ENCODE data around the gene KYAT1. TPM values are rescaled to one million over a fixed set of nuclear protein-coding genes. Genes with fewer than 3 reads are reported as not detected.

The KYAT1 gene
- total RNA-seq, 4 donors from 2014 or later: 1.6 to 3.5 TPM; not detected in 2

DNA sequence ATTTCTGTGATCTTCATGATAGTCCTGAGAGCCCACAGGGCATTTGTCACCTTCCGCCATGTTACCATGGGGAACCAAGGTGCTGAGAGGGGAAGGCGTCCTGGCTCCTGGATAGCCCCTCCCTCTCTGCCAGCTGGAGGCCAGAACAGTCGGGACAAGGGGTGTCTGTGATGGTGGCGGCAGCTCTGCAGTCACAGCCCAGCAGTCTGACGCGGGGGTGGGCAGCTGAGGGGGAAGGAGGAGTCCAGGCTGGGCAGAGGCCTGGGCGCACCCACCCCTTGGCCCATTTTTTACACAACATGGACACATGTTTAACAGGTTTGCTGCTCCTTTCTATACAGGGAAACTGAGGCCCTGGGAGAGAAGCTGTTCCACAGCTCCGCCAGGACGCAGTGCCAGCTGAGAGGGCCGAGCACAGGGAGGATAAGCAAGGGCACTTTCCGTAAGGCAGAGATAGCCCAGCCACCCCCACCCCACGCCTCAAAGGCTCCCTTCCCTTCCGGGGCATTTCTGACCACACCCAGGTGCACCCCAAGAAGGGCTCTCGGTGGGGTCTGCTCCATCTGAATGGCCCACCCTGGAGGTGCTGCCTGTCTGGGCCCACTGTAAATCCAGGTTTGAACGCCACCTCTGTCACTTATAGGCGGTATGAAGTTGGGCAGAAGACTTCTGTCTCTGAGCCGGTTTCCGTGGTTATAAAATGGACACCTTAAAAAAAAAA lies 17.3 kb upstream of the KYAT1 start:
- Histone ChIP-seq H3K27ac (peak overlapping the region; percentile 30 to 53 (median 48)), H3K4me1 (peaks cover 21 to 41% (median 22%) of the 10 kb centered on the region in 4 donors), H3K9me3 (no peaks in the 10 kb centered on the region), H3K36me3 (peaks cover 0 to 16% (median 4%) of the 10 kb centered on the region in 4 donors), H3K4me3 (no peak overlapping the region), H3K27me3 (no peaks in the 10 kb centered on the region)
- TF ChIP-seq EP300 (IDR thresholded peaks at IDR 0.05; ENCODE audit: low read depth) (no peak), POLR2A (IDR thresholded peaks at IDR 0.05) (no peak), POLR2AphosphoS5 (IDR thresholded peaks at IDR 0.05) (no peak)
- TF ChIP-seq, protein P1, sequence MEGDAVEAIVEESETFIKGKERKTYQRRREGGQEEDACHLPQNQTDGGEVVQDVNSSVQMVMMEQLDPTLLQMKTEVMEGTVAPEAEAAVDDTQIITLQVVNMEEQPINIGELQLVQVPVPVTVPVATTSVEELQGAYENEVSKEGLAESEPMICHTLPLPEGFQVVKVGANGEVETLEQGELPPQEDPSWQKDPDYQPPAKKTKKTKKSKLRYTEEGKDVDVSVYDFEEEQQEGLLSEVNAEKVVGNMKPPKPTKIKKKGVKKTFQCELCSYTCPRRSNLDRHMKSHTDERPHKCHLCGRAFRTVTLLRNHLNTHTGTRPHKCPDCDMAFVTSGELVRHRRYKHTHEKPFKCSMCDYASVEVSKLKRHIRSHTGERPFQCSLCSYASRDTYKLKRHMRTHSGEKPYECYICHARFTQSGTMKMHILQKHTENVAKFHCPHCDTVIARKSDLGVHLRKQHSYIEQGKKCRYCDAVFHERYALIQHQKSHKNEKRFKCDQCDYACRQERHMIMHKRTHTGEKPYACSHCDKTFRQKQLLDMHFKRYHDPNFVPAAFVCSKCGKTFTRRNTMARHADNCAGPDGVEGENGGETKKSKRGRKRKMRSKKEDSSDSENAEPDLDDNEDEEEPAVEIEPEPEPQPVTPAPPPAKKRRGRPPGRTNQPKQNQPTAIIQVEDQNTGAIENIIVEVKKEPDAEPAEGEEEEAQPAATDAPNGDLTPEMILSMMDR (IDR thresholded peaks at IDR 0.05): no peak
- 85% methylated on average over 18 of the region's 18 CpGs; no CpG with 5 or more reads in 1 of the 2 donors for whole genome bisulfite sequencing, 2 donors (ENCODE audit: low coverage in 1 of 2)
- intact Hi-C loops (cut with DNase I; ENCODE audit: low total_unique reads) (no loop called here), in situ Hi-C loops (cut with MboI; ENCODE audit: low pct_ligation_motif_present in 1 of 4, low pct_unique_long_range_greater_than_20kb in 1 of 4, low sequenced_read_pairs in 3 of 4) (no loop called here)
- DNase-seq: no peak

DNA sequence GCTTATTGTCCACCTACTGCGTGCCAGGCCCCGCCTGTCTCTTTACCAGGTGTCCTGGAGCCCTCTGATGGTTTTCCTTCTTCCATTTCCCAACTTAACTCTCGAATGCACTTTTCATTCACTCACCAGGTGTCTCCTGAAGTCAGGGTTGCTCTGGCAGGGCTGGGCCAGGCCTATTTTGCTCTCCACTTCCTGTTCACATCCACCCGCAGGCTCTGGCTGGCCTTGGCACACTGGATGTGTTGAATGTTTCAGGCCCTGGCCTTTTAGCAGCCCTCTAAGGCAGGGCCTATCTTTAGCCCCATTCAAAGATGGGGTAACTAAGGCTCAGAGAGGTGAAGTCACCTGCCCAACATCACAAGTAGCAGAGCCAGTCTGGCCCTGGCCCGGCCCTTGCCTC lies 16.6 kb upstream of the KYAT1 start:
- WGBS, 2 donors (ENCODE audit: low coverage in 1 of 2): 67% methylated on average over 5 of the region's 5 CpGs; no CpG with 5 or more reads in 1 of the 2 donors
- H3K4me1 ChIP-seq: peaks cover 21 to 42% (median 22%) of the 10 kb centered on the region in 4 donors
- TF ChIP-seq, protein P1 (IDR thresholded peaks at IDR 0.05): no peak
- TF ChIP-seq POLR2AphosphoS5 (IDR thresholded peaks at IDR 0.05) (no peak), POLR2A (IDR thresholded peaks at IDR 0.05) (no peak), EP300 (IDR thresholded peaks at IDR 0.05; ENCODE audit: low read depth) (no peak)

DNA sequence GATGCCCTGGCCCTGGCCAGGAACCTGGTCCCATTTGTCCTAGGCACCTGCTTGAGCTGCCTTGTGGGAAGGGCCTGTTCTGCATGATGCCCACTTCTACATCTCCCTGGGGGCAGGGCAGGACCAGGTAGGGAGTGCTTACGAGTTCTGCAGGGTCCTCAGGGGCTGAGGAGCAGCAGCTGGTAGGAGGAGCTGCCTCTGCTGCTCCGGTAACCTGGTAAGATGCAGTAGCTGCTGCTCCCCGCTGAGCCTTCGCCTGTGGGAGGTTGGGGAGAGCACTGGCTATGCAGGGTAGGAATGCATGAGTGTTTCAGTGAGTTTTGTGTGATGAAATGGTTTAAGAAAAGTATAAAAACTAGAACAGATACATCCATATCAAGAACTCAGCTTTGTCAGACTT lies 13.8 kb upstream of the KYAT1 start:
- peaks cover 25 to 52% (median 28%) of the 10 kb centered on the region in 4 donors for H3K4me1 ChIP-seq
- H3K27ac ChIP-seq: no peak overlapping the region
- no peaks in the 10 kb centered on the region for H3K27me3 ChIP-seq
- TF ChIP-seq POLR2A (IDR thresholded peaks at IDR 0.05): no peak
- TF ChIP-seq POLR2AphosphoS5 (IDR thresholded peaks at IDR 0.05): no peak
- TF ChIP-seq EP300 (IDR thresholded peaks at IDR 0.05; ENCODE audit: low read depth): no peak
- TF ChIP-seq, protein P1 (IDR thresholded peaks at IDR 0.05): no peak
- in situ Hi-C loops (cut with MboI; ENCODE audit: low pct_ligation_motif_present in 1 of 4, low pct_unique_long_range_greater_than_20kb in 1 of 4, low sequenced_read_pairs in 3 of 4): no loop called here
- no peaks in the 10 kb centered on the region for H3K9me3 ChIP-seq
- no peak for DNase-seq
- 86% methylated on average over 4 of the region's 4 CpGs; no CpG with 5 or more reads in 1 of the 2 donors for WGBS, 2 donors (ENCODE audit: low coverage in 1 of 2)
- peaks cover 0 to 16% (median 4%) of the 10 kb centered on the region in 4 donors for H3K36me3 ChIP-seq
- intact Hi-C loops (cut with DNase I; ENCODE audit: low total_unique reads): no loop called here
- H3K4me3 ChIP-seq: no peak overlapping the region

More for the DNA sequence above, 16.6 kb upstream of the KYAT1 start:
- Histone ChIP-seq H3K36me3 (peaks cover 0 to 16% (median 4%) of the 10 kb centered on the region in 4 donors), H3K4me3 (no peak overlapping the region), H3K27ac (peak overlapping the region in 3 of 4 donors; percentile 30 to 46 (median 37)), H3K27me3 (no peaks in the 10 kb centered on the region), H3K9me3 (no peaks in the 10 kb centered on the region)
- in situ Hi-C loops (cut with MboI; ENCODE audit: low pct_ligation_motif_present in 1 of 4, low pct_unique_long_range_greater_than_20kb in 1 of 4, low sequenced_read_pairs in 3 of 4) (no loop called here), intact Hi-C loops (cut with DNase I; ENCODE audit: low total_unique reads) (no loop called here)
- DNase-seq: no peak

DNA sequence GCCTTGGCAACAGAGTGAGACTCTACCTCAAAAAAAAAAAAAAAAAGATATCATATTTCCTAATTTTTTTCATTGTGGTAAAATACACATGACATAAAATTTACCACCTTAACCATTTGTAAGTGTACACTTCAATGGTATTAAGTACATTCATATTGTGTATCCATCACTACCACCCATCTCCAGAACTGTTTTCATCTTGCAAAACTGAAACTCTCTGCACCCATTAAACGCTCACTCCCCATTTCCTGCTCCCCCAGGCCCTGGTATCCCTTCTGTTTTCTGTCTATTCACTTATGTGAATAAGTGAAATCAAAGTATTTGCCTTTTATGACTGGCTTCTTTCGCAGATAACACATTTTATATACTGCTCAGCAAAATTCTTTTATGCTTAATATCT lies 13.0 kb upstream of the KYAT1 start:
- in situ Hi-C loops (cut with MboI; ENCODE audit: low pct_ligation_motif_present in 1 of 4, low pct_unique_long_range_greater_than_20kb in 1 of 4, low sequenced_read_pairs in 3 of 4): no loop called here
- Histone ChIP-seq H3K27ac (no peak overlapping the region), H3K27me3 (no peaks in the 10 kb centered on the region), H3K4me1 (peaks cover 25 to 48% (median 28%) of the 10 kb centered on the region in 4 donors), H3K4me3 (no peak overlapping the region), H3K36me3 (peaks cover 0 to 16% (median 4%) of the 10 kb centered on the region in 4 donors), H3K9me3 (no peaks in the 10 kb centered on the region)
- intact Hi-C loops (cut with DNase I; ENCODE audit: low total_unique reads): no loop called here
- no peak for TF ChIP-seq EP300 (IDR thresholded peaks at IDR 0.05; ENCODE audit: low read depth)
- TF ChIP-seq, protein P1 (IDR thresholded peaks at IDR 0.05): no peak
- no peak for TF ChIP-seq POLR2AphosphoS5 (IDR thresholded peaks at IDR 0.05)
- TF ChIP-seq POLR2A (IDR thresholded peaks at IDR 0.05): no peak
- 64 to 69% methylated on average over 2 of the region's 2 CpGs for WGBS, 2 donors (ENCODE audit: low coverage in 1 of 2)
- DNase-seq: no peak
